Suppressor macrophage treated with lipopolysaccharide for 4 hours (primary cell): ENCODE measurements around the gene WBP11.

Source experiments
- DNase-seq: peaks from one replicate; pipeline ENCODE4 v3.0.0-alpha.2; 2020

The WBP11 gene

DNA sequence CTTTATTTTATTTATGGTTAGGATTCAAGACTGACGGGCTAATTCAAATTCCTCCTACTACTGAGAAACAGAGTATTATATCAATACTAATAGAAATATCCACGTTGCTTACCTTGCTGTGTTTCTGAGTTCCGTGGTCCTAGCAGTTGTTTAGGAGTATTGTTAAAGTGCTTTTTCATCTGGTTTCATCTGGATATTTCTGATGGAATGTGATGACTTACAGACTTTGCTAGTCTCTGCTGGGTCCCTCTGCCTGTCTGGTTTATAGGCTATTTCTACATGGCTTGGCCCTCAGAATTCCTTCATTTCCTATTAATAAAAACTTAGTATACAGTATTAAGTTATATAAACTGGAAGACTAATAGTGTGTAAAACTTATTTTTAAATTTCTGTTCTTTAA lies 10.7 kb upstream of the WBP11 start, which contains the start of gene SMCO3:
Gene SMCO3 (minus strand): TSS at position 169 of the 400 bp plus-strand sequence. CDS start 7,502 bp downstream, outside the sequence.
- DNase-seq, result no peak

DNA sequence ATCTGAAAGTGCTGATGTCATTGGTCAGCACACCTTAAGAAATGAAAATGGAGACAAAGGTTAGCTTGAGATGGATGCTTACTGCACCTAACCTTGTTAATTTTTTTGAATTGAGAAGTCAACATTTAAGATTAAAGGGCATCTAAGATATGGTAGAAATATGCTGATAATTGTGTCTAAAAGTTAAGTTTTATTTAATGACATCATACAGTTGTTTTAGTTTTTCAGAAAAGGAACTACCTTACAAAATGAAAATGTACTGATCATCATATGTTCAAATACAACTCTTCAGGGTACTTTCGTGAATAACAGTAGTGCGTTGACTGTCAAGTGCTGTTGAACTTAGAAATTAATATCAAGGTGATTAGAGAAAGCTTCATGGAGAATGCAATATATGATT lies 8.2 kb upstream of the WBP11 start:
- no peak for DNase-seq

DNA sequence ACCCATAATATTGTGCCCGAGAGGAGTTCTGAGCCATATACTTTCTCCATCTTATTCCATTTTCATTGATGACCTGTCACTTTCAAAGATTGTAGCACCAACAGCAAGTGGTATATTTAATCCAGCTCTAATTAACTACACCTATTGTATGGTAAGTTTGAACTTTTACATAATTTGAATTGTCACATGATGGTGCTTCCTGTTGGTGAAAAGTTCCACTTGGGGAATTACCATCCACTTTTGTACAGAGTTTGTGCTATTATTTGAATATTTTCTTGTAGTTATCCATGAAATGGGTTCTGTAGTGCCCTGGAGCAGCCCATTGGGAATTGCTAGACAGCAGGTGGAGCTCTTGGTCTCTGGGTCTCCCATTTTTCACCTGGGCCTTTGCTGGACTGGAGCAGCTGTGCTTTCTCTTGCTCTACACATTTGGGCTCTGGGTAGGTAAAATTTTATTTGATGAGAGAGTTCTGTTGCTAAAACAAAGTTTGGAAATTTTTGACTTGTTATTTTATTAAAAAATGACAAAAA lies 7.7 kb upstream of the WBP11 start:
- no peak for DNase-seq

DNA sequence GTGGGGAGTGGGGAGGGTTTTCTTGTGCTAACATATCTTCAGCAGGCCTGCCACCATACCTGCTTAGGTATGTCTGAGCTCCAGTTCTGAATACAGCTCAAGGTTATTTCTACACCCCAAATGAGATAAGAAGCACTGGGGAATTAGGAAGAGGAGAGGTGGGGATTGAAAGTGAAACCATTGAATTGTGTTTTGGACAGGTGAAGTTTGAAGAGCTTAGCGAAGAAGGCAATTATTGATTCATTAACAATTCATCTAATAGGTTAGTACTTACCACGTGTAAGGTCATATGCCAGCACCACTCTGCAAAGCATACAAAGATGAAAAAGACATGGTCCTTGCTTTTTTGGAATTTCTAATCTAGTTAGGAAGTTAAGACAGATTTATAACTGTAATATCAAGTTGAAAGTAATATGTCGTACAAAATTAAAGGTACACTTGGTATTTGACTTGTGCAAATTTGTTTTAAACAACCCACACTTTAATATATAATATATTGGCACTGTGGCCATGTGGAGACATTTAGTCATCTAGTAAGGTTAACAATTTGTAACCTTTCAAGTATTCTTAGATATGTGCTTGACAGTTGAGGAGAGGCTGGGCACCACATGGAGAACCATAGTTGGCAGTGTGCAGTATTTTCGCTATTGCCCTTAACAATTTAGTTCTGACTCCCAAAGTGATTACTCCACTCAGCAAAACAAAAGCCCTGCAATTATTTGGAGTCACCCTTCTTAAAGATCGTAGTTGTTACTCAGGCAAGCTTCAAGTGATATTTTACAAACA lies 7.1 kb upstream of the WBP11 start:
- DNase-seq, result no peak

DNA sequence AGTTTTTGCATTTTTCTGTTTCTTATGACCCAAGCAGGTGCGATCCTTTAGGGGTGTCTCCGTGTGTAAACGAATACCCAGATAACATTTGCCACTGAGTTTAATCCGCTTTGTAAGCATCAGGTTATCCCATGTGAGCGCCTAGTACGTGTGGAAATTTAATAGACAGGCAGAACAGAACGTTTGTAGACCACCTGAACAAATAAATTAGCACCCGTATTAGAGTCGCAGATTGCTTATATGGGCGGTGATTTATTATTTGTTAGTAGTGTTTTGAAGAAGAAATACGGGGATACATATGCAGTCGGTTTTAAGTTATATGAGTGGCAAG lies 517 bp upstream of the WBP11 start:
- peak; percentile 5 for DNase-seq

DNA sequence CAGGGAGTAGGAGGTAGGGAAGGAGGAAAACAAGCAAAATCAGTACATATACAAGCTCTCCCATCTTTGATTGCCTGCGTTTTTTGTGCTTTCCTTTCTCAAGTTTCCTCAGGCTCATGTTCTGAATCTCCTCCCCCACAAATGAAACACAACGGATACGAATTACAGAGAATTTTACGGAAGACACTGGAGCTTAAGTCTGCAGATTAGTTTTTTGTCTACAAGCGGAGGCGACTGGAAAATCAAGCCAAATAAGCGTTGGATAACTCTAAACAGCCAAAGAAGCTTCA lies 612 bp downstream of the WBP11 start:
- no peak for DNase-seq

DNA sequence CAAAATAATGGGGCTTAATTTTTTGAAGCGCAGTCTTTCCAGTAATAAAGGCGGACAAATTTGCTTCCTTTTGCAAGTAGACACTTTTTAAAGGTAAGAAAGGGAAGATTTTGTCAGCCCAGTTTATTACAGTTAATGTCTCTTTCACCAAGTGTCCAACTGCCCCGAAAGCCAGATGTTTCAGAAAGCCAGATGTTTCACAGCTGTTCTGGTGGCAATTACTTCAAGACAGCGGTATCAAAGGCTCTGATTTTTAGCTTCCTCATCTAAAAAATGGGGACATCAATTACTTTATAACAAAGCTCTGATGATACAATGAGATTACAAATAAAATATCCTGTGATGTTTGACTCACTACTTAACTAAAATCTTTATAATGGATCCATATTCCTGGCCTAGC lies 1.0 kb downstream of the WBP11 start:
- DNase-seq, result no peak

DNA sequence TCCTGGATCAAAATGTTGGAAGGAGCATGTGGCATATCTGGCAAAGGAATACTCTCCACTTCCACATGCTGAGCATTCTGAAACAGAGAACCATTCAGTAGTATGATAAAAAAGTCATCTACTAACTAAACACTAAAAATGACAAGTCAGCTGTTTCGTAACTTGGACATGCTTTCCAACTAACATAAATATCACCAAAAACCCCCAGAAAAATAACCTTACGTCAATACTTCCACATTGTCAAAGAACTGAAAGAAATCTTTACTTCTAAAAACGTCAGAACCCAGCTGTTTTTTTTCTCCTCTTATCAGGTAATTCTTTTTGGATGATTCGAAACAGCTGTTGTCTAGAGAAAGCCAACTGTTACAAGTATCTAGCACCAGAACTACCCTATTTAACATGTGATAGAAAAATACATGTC lies 8.2 kb downstream of the WBP11 start:
- peak; percentile 60 for DNase-seq

DNA sequence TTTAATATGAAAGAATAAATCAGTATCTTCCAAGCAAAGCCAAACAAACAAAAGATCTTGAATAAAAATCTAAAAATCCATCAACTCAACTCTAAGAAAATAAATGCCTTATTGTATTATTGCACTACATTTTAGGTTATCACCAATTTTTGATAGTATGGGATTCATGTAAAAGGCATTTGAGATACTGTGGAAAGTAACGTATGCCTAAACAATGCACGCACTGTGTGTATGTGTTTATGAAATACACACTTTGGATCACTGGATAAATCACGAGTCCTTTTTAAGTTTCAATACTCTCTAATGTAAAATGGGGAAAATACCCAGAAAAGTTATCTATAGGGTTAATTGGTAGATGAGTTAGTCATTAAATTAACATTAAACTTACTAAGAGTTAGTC lies 17.7 kb downstream of the WBP11 start:
- DNase-seq, result no peak

DNA sequence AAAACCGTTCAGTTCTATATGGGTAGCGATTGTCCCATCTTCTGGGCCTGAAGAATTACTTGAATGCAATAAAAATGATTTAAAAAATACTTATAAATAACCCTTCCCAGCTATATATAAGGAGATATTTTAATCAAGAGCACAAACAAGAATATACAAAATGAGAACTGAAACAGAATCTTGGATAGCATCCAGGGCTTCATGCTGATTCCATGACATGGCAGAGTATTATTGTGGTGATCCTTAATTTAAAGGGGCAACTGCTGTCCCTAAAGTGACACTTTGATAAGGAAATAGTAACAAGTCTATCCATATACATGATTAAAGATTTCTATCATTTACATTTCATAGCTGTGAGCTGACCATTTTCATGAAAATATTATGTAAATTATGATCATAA lies 18.8 kb downstream of the WBP11 start:
- DNase-seq, result peak; percentile 27

DNA sequence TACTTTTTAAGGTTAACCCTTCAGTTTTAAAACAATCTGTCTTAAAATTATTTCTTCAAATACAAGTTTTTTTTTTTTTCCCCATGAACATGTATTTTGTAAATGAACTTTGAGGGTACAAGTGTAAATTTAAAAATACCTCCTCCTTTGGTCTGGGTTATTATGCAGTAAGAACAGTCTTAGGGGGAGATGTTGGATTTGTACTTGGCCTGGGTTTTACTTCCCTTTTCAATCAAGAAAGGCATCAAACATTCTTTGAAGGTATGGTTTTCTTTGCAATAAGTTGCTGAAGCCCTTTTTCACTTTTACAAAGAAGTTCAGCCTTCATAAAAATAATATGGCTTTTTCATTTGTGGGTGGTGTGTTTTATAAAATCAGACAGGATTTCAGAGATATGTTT lies 20.5 kb downstream of the WBP11 start:
- DNase-seq, result no peak

DNA sequence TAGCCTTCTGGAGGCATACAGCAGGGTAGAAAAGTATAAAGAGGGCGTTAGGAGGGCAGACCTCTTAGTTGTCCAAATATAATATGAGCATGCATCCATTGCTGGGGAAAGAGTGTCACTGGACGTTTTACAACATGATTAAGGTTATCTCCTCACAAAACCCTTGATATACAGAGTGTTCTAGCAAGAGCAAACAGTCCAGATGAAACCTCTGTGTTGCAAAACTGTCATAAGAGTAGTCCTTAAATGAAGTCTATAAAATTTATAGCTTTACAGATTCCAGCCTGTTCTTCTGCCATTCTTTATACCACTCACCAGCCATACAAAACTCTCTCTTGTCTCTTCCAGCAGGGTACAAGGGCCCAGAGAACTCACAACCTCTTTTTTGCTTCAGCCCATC lies 21.7 kb downstream of the WBP11 start:
- DNase-seq, result no peak

DNA sequence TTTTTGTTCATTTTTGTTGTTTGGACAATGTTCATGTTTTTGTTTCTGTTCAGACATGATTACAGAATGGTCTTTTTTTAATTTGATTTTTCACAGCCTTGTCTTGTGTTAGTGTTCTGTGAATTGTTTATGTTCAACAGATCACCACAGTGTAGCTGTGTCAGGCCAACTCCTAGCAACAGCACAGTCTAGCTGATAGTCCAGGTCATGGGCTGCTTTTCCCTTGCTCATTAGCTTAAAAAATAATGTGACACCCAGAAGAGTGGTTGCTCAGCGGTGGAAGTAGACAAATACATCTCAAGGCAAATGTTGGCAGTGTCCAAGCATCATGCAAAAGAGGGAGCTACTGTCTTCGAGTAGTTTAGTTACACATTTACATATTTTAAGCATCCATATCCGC lies 22.4 kb downstream of the WBP11 start:
- DNase-seq, result no peak

DNA sequence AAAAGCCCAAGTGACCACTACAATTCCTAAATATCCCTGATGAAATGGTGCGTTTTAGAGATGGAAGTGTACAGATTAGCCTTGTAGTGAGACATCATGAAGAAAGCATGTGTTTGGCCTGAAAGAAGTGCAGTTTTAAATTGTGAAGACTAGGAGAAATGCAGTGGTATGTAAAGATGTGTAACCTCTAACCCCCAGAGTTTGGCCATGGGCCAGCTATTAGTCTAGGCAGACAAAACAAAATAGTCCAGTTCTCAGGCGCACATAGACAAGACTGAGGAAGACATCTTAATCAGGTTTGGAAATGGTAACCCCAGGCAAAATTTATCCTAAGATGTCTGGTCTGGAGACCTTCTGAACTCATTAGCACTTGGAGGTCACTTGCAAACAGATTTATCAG lies 23.4 kb downstream of the WBP11 start:
- no peak for DNase-seq

DNA sequence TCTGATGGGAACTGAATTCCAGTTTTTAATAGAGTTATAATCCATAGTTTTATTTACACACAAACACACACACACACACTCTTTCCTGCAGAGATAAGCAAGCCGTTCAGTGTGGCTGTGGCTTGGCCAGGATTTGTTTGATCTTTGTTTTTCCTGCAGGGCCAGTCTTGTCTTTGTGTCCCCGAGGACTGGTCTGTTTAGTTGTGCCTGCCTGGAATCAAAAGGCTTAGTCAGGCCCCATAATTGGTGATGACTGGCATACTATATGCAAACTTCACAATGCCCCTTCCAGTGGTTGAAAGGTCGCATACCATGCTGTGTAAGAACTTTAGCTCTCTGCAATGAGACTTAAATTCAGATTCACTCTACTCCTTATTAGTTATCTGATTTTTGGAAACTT lies 26.0 kb downstream of the WBP11 start:
- no peak for DNase-seq

DNA sequence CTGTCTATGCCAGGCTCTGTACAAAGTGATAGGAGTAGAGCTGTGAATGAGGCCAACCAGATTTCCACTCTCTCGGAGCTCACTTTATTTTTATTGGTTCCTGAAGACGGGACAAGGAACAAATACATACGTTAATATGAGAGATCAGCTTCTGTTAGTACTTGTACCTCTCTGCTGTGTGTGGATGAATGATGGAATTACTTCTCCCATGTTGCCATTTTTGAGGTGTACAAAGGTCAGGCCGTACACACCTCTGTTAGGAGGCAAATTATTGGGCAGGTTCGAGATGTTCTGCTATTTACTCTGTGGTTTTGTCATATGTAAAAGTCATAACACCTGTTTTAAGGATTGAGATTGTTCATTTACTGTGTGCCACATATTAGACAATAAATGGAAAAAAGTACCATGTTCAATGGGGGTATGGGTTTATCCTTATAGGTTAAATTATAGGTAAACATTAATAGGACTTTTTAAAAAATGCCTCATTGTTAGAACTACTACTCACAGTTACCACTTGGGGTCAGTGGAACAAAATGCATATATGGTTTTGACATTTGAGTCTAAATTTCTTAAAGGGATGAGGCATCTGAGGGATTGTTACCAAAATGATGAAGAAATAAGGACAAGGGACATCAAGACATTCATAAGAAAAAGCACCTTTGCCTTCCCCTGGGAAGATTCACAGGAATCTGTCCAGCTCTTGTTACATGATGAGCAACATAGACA lies 26.9 kb downstream of the WBP11 start:
- DNase-seq, result no peak

DNA sequence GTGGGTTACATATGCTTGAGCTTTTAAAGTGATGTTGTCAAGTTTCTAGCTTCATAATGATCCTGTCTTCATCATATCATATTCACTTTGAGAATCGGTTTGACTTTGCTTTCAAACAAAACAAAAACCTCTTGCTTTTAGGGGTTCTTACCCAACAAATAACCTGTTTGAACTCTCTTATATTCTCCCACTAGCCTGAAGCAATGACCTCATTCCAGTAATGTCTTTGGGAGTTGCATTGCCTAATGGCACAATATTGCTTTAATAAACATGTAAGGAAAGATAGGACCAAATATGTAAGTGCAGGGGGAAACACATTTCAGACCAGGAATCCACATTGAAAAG lies 27.7 kb downstream of the WBP11 start:
- DNase-seq, result peak; percentile 68

DNA sequence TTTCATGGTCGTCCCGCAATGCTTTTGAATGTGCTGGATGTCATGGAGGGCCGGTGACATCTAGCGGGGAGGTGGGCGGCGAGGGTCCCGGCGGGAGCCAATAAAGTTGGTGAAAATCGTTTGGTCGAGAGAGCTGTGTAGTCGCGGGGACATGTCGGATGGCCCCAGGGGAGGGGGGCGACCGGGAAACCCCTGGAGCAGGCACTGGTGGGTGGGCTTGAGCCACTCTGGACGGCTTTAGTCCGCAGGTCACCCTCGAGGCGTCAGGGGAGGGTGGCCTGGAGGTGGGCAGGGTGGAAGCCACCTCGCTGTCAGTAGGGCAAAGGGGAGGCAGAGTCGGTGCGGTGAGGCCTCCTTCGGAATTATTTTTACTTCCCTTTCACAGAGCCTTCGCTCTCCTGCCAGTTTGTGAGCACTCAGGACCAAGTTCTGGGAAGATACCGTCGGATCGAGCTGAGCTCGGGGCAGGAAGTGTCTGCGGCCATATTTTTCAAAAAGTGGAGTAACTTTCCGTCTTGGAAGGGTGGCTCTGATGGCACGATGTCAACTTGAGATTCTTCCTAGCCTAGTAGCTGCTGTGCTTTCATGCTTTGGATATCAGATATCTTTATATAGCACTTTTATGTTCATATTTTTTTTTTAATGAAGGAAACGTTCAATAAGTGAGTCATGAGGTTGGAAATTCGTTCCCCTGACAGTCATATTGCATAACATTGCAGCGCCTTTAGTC lies 28.2 kb downstream of the WBP11 start:
- DNase-seq, result peak; percentile 56

DNA sequence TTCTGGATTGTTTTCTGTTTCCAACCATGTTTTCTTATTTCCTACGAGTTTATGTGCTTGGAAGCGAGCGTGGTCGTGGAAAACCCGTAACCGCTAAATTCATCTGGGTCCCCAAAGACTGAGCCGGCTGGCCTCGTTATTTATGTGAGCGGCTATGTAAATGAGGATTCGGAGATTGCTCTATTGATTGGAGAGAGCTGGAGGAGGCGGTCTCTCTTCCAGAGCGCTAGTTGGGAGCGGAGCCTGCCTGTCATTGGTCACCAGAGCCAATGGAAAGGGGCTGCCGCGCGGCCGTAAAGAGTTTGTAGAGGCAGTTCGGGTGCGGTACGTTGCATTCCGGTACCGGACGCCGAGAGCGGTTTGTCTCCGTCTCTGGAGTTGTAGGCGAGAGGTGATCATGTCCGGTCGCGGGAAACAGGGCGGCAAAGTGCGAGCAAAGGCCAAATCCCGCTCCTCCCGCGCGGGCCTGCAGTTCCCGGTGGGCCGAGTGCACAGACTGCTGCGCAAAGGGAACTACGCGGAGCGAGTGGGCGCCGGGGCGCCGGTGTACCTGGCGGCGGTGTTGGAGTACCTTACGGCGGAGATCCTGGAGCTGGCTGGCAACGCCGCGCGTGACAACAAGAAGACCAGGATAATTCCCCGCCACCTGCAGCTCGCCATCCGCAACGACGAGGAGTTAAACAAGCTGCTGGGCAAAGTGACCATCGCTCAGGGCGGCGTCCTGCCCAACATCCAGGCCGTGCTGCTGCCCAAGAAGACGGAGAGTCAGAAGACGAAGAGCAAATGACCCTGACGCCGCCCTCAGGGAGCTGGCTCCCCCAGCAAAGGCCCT lies 29.0 kb downstream of the WBP11 start:
- peak; percentile 92 for DNase-seq

DNA sequence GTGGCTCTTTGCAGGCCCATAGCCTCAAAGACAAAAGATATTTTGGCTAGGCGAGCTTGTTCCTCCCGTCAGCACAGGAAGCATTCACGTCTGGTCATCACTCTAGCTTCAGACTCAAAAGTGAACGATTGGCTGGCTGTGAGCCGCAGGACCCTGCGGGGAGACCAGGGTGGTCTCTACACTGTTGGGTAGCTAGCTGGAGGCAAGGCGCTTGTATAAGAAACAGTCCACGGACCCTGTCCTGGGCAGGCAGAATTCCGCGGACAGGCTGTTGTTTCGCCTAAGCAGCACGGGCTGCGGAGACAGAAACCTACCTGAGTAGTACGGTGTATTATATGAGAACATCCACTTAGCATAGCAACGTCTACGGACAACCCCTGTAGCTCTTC lies 29.6 kb downstream of the WBP11 start:
- DNase-seq, result no peak

DNA sequence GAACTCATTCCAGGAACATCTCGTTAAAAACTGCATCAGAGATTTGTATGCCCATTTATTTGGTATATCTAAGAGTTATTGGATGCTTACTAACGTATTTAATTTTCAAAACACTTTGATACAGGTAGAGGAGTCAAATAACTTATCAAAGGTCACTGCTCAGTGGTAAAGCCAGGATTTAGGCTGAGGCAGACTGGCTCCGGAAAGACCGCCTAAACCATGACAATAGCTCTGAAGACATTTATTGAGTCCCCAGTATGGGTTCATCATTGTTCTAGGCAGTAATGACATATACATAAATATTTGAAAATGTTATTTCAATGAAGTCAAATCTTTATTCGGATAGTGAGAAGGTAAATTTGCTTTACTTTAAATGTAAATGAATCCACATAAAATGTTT lies 30.3 kb downstream of the WBP11 start:
- DNase-seq, result no peak

DNA sequence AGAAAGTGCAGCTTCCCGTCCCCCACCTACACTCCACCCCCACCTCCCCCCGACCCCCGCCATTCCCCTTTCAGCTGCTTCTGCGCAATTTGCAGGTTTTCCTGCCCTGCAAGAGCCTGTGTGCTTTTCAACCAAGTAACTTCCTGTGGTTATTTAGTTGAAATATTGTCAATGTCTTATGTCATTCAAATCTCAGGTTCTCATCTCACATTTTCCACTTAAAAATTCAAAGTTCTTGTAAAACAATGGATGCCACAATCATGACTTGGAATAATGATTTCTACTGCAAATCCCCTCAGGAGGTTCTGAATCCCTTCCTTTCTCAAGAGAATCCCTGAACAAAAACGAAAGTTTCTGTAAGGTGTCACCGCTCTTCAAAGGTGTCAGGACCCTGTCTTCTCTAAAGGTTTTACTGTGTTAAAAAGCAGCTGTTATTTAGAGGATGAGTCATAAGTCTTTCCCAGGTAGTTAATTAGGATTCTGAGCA lies 31.6 kb downstream of the WBP11 start:
- DNase-seq, result no peak
